Measurements from ENCODE around the gene NFAM1.
A peak's percentile ranks its signal among the peaks of the same experiment; 100 is the strongest.

Gene NFAM1

GRCh38 chr22:42439821-42440674 is 7.8 kb upstream of the NFAM1 start:
- no peak for DNase-seq

GRCh38 chr22:42439021-42439567 is 6.9 kb upstream of the NFAM1 start:
- no peak for DNase-seq

GRCh38 chr22:42438293-42438650 is 6.1 kb upstream of the NFAM1 start:
- no peak for DNase-seq

GRCh38 chr22:42437488-42438292 is 5.5 kb upstream of the NFAM1 start:
- peak; percentile 56 to 74 for DNase-seq

GRCh38 chr22:42436404-42436803 is 4.2 kb upstream of the NFAM1 start:
- DNase-seq: peak; percentile 44 to 49

GRCh38 chr22:42434748-42435425 is 2.7 kb upstream of the NFAM1 start:
- DNase-seq: no peak

- DNase-seq: peak; percentile 18 to 25
These were observed 1.8 kb upstream of the NFAM1 start for GRCh38 chr22:42433754-42434682.

GRCh38 chr22:42432818-42433217 is 615 bp upstream of the NFAM1 start:
- DNase-seq: no peak

GRCh38 chr22:42431401-42432019 is 693 bp downstream of the NFAM1 start:
- DNase-seq: no peak

- no peak for DNase-seq
These were observed 1.6 kb downstream of the NFAM1 start for GRCh38 chr22:42430528-42431125.

GRCh38 chr22:42428760-42429159 is 3.4 kb downstream of the NFAM1 start:
- no peak for DNase-seq

GRCh38 chr22:42428025-42428424 is 4.2 kb downstream of the NFAM1 start:
- no peak for DNase-seq

- DNase-seq: no peak
These were observed 5.0 kb downstream of the NFAM1 start for GRCh38 chr22:42427167-42427566.

- DNase-seq: no peak
These were observed 6.2 kb downstream of the NFAM1 start for GRCh38 chr22:42425989-42426355.

- DNase-seq: no peak
These were observed 6.7 kb downstream of the NFAM1 start for GRCh38 chr22:42425337-42425988.

GRCh38 chr22:42419243-42419881 is 12.8 kb downstream of the NFAM1 start:
- no peak for DNase-seq

- DNase-seq: no peak
These were observed 13.4 kb downstream of the NFAM1 start for GRCh38 chr22:42418811-42419242.

- DNase-seq: no peak
These were observed 14.4 kb downstream of the NFAM1 start for GRCh38 chr22:42417645-42418305.

GRCh38 chr22:42416671-42417230 is 15.5 kb downstream of the NFAM1 start:
- no peak for DNase-seq

Measured in SHP77 (cell line).